PFSK-1 (cell line): ENCODE measurements around the gene MYL10.

Experiments used
- FOXP2 ChIP-seq: optimal IDR thresholded peaks from 2 replicates; pipeline ENCODE3; 2011; ENCODE audit warnings: borderline replicate concordance, control low read depth, inconsistent platforms; ENCODE audit not compliant: insufficient read depth; ENCODE audit errors: extremely low read length, extremely low read depth
- POLR2AphosphoS5 ChIP-seq: IDR thresholded peaks from 2 replicates; pipeline ENCODE4 v1.6.1; 2012; ENCODE audit warnings: low read depth, mild to moderate bottlenecking, control low read depth, low read length, moderate library complexity
- REST ChIP-seq, 2 experiments: IDR thresholded peaks; 2 replicates each; pipeline versions ENCODE4 v1.6.1 to v1.8.0; 2011 to 2012; ENCODE audit warnings: low read depth in 2 of 2, low read length in 2 of 2, control low read depth in 1 of 2, inconsistent platforms in 1 of 2, mild to moderate bottlenecking in 1 of 2, moderate library complexity in 1 of 2; ENCODE audit not compliant: insufficient read depth in 1 of 2
- SIN3A ChIP-seq: IDR thresholded peaks from 2 replicates; pipeline ENCODE4 v1.6.1; 2012; ENCODE audit warnings: mild to moderate bottlenecking, low read length, moderate library complexity, borderline replicate concordance; ENCODE audit not compliant: insufficient read depth
- TAF1 ChIP-seq: IDR thresholded peaks from 2 replicates; pipeline ENCODE4 v1.6.1; 2012; ENCODE audit warnings: low read length, control low read depth, borderline replicate concordance; ENCODE audit not compliant: insufficient read depth

The MYL10 gene

GRCh38 chr7:101633511-101633910 is 4.4 kb upstream of the MYL10 start:
- TF ChIP-seq REST (IDR thresholded peaks at IDR 0.05; ENCODE audit: insufficient read depth in 1 of 2, low read depth in 2 of 2, low read length in 2 of 2) (no peak), TAF1 (no peak), SIN3A (no peak), POLR2AphosphoS5 (no peak), FOXP2 (no peak)

GRCh38 chr7:101632641-101633040 is 3.5 kb upstream of the MYL10 start:
- no peak for TF ChIP-seq FOXP2
- TF ChIP-seq REST (IDR thresholded peaks at IDR 0.05; ENCODE audit: insufficient read depth in 1 of 2, low read depth in 2 of 2, low read length in 2 of 2) = no peak
- TF ChIP-seq POLR2AphosphoS5 = no peak
- TF ChIP-seq SIN3A = no peak
- no peak for TF ChIP-seq TAF1

- TF ChIP-seq POLR2AphosphoS5 = no peak
- no peak for TF ChIP-seq SIN3A
- TF ChIP-seq FOXP2 = no peak
- no peak for TF ChIP-seq TAF1
- no peak for TF ChIP-seq REST (IDR thresholded peaks at IDR 0.05; ENCODE audit: insufficient read depth in 1 of 2, low read depth in 2 of 2, low read length in 2 of 2)
Measured at GRCh38 chr7:101631224-101631714, 2.2 kb upstream of the MYL10 start.

GRCh38 chr7:101630591-101630990 is 1.5 kb upstream of the MYL10 start:
- TF ChIP-seq TAF1 (no peak), SIN3A (no peak)

- TF ChIP-seq TAF1 (no peak), SIN3A (no peak), FOXP2 (no peak), POLR2AphosphoS5 (no peak), REST (IDR thresholded peaks at IDR 0.05; ENCODE audit: insufficient read depth in 1 of 2, low read depth in 2 of 2, low read length in 2 of 2) (no peak)
Measured at GRCh38 chr7:101628522-101628921, 574 bp downstream of the MYL10 start.
